WERI-Rb-1 (cell line): ENCODE measurements around the gene NPTX1.

Experiments
- DNase-seq: peaks from one replicate; pipeline ENCODE4 v3.0.0-alpha.2; 2020
- H3K27ac ChIP-seq: fragments of 250-450 bp; sonication (Bioruptor Pico); 2 replicates; pipeline ENCODE4 v1.5.1; 2020; ENCODE audit warnings: mild to moderate bottlenecking, moderate library complexity
- H3K27me3 ChIP-seq: fragments of 250-450 bp; sonication (Bioruptor Pico); 2 replicates; pipeline ENCODE4 v1.5.1; 2021; ENCODE audit warnings: mild to moderate bottlenecking, low read depth, moderate library complexity; ENCODE audit not compliant: insufficient read depth, severe bottlenecking
- H3K36me3 ChIP-seq: fragments of 250-450 bp; sonication (Bioruptor Pico); 2 replicates; pipeline ENCODE4 v1.5.1; 2020; ENCODE audit warnings: mild to moderate bottlenecking, moderate library complexity
- H3K4me3 ChIP-seq: 2 replicates; pipeline ENCODE4 v1.5.1; 2011; ENCODE audit warnings: low read depth, mild to moderate bottlenecking, control low read depth, low read length
- H3K9me3 ChIP-seq: fragments of 250-450 bp; sonication (Bioruptor Pico); 2 replicates; pipeline ENCODE4 v1.5.1; 2021; ENCODE audit warnings: mild to moderate bottlenecking, moderate library complexity; ENCODE audit not compliant: severe bottlenecking
- TF ChIP-seq, protein P1 (sequence below): IDR thresholded peaks from 2 replicates; pipeline ENCODE4 v1.5.1; 2011; ENCODE audit warnings: low read depth, mild to moderate bottlenecking, control low read depth, inconsistent platforms, low read length

The NPTX1 gene

DNA sequence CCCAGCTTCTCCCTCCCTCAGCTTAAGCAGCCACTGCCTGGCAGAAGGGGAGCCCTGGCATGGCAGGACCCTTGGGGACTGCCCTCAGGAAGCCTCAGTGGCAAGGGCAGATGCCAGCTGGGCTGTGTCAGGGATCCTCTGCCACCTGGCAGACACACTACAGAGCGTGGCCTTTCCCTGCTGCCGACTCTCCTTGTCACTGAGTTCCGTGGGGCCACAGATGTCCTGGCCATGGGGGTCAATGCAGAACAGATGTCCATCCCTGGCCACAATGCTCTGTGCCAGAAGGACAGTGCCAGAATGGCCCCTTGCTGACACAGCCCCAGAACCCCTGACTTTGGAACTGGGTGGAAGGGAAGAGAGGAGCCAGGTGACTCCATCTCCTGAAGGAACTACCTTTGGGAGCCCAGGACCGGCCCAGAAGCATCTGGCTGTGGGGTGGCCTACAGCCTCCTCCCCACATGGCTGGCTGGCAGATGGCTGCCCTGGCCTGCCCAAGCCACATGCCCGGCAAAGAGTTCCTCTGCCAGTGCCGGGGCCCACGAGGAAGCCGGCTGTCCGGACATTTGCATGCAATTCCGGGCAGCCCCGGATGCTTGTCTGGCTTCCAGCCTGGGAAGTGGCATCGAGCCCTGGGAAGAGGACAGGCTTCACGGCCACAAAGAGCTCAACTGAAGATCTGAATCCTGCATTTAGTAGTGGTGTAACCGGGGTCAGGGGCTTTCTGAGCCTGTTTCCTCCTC lies 24.1 kb downstream of the NPTX1 start:
- no peak for DNase-seq
- H3K9me3 ChIP-seq = no peaks in the 10 kb centered on the region
- H3K27ac ChIP-seq = peak overlapping the region; percentile 25
- H3K36me3 ChIP-seq = no peaks in the 10 kb centered on the region
- no peak overlapping the region for H3K4me3 ChIP-seq
- TF ChIP-seq, protein P1, sequence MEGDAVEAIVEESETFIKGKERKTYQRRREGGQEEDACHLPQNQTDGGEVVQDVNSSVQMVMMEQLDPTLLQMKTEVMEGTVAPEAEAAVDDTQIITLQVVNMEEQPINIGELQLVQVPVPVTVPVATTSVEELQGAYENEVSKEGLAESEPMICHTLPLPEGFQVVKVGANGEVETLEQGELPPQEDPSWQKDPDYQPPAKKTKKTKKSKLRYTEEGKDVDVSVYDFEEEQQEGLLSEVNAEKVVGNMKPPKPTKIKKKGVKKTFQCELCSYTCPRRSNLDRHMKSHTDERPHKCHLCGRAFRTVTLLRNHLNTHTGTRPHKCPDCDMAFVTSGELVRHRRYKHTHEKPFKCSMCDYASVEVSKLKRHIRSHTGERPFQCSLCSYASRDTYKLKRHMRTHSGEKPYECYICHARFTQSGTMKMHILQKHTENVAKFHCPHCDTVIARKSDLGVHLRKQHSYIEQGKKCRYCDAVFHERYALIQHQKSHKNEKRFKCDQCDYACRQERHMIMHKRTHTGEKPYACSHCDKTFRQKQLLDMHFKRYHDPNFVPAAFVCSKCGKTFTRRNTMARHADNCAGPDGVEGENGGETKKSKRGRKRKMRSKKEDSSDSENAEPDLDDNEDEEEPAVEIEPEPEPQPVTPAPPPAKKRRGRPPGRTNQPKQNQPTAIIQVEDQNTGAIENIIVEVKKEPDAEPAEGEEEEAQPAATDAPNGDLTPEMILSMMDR = no peak
- H3K27me3 ChIP-seq = no peaks in the 10 kb centered on the region

DNA sequence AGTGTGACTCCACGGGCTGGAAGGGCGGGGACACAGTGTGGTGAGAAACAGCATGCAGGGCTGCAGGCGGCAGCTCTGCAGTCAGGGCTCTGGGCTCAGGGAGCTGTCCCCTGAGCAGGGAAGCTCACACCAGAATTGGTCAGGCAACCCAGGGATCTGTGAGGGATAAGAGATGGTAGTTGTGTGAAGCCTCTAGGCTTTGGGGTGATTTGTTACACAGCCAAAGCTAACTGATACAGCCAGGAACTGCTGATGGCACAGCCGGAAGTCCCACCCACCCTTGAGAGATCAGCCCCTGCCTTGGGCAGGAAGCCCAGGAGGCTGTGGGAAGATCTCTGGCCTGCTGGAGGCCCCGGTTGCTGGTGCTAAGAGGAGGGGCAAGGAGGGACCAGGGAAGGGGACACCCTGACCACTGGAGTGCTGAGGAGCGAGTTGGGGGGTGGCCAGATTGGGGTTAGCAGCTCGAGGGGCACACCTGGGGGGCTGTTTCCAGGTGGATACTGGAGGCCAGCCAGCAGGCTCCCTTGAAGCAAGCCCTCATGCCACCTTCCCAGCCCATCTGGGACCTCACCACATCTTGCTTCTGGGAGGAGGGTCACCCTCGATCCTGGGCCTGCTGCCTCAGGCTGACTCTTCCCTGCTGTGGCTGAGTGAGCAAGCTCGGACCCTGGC lies 25.2 kb downstream of the NPTX1 start:
- no peaks in the 10 kb centered on the region for H3K36me3 ChIP-seq
- DNase-seq = no peak
- no peak overlapping the region for H3K4me3 ChIP-seq
- H3K27me3 ChIP-seq = no peaks in the 10 kb centered on the region
- TF ChIP-seq, protein P1 = no peak
- H3K9me3 ChIP-seq = no peaks in the 10 kb centered on the region
- no peak overlapping the region for H3K27ac ChIP-seq

DNA sequence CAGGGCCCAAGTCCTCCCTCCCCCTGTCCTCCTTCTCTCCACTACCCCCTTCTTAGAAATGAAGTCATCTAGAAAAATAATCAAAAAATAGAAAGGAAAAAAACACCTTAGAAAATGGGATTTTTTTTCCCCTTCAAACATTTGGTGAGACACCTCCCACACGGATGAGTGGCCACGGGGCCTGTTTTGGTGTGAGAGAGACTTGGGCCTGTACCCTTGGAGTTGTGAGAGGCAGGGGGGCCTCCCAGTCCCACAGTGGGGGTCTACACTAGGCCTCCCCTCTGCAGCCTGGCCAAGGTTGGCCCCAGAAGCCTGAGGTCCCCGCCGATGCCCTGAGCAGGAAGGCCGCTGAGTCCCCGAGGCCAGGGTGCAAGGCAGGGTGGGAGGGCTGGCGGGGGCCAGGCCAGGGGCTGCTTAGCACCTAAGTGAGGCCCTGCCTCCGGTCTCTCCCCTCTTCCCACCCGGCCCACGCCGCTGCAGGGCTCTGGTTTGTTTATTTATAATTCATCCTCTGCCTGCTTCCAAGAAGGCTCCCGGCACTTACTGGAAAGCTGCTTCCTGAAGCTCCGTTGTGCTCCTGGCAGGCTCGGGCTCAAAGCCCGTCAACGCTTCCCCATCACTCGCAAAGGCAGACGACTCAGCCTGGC lies 26.4 kb downstream of the NPTX1 start:
- Histone ChIP-seq H3K27me3 (no peaks in the 10 kb centered on the region), H3K9me3 (no peaks in the 10 kb centered on the region), H3K27ac (no peak overlapping the region; the same call in 1 of the 2 replicates), H3K4me3 (no peak overlapping the region), H3K36me3 (no peaks in the 10 kb centered on the region)
- TF ChIP-seq, protein P1 = no peak
- no peak for DNase-seq

DNA sequence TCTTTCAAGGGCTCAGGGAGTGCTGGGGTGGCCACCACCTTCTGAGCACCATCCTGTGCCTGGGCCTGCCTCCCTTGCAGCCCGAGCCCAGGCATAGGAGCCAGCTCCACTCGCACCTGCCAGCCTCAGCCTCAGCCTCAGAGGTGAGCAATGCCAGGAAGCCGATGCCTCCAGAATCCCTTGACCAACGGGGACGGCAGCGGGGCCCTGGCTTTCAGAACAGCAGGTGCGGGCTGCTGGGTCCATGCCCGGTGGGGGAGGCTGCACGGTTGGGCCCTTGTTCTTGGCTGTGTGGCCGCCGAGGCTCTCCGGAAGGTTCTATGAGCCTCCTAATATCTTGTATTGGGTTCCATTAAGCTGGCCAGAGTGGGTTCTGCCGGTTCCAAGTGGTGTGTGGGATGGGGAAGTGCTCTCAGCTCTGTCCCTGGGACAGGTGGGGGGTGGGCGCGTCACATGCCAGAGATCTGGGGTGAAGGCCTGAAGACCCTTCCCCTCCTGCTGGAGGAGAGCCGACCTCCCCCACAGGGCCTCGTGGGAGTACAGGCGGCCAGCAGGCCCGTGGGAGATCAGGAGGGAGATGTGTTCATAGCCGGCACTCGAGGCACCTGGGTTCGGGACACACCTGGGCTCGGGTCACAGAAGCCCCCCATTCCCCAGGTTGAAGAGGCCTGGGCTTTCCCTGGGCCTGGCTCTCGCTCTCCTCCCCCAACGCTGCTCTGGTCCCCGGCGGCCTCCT lies 27.0 kb downstream of the NPTX1 start:
- TF ChIP-seq, protein P1 = no peak
- Histone ChIP-seq H3K9me3 (no peaks in the 10 kb centered on the region), H3K36me3 (no peaks in the 10 kb centered on the region), H3K4me3 (no peak overlapping the region), H3K27ac (peak overlapping the region; percentile 65), H3K27me3 (no peaks in the 10 kb centered on the region)
- DNase-seq = no peak

DNA sequence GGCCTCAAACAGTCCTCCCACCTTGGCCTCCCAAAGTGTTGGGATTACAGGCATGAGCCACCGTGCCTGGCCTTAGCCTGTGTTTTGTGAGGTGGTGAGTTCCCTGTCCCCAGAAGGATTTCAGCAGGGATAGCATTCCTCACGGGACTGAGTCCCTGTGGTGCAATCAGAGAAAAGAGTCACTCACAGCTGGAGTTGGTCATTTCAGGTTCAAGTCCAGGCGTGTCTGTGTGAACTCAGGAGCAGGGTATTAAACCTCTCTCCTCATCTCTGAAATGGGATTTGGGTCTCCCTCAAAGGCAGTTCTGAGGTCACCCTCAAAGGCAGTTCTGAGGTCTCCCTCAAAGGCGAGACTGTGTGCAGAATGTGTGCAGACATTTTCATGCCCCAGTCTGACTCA lies 28.6 kb downstream of the NPTX1 start:
- peak; percentile 33 for DNase-seq
- TF ChIP-seq, protein P1 = no peak
- Histone ChIP-seq H3K4me3 (no peak overlapping the region), H3K27ac (peak overlapping the region; percentile 65), H3K9me3 (no peaks in the 10 kb centered on the region), H3K36me3 (no peaks in the 10 kb centered on the region), H3K27me3 (no peaks in the 10 kb centered on the region)
